ENCODE measurements around the gene TMEM80. TPM values are rescaled to one million over a fixed set of nuclear protein-coding genes. Genes with fewer than 3 reads are reported as not detected.
"Not testable (repeated sequence)": the region's sequence is repeated elsewhere in the genome, so short reads cannot be mapped to it uniquely, and the experiment has no call there.

Gene TMEM80
- total RNA-seq, 1 donor from 2014 or later = 7.8 TPM

DNA sequence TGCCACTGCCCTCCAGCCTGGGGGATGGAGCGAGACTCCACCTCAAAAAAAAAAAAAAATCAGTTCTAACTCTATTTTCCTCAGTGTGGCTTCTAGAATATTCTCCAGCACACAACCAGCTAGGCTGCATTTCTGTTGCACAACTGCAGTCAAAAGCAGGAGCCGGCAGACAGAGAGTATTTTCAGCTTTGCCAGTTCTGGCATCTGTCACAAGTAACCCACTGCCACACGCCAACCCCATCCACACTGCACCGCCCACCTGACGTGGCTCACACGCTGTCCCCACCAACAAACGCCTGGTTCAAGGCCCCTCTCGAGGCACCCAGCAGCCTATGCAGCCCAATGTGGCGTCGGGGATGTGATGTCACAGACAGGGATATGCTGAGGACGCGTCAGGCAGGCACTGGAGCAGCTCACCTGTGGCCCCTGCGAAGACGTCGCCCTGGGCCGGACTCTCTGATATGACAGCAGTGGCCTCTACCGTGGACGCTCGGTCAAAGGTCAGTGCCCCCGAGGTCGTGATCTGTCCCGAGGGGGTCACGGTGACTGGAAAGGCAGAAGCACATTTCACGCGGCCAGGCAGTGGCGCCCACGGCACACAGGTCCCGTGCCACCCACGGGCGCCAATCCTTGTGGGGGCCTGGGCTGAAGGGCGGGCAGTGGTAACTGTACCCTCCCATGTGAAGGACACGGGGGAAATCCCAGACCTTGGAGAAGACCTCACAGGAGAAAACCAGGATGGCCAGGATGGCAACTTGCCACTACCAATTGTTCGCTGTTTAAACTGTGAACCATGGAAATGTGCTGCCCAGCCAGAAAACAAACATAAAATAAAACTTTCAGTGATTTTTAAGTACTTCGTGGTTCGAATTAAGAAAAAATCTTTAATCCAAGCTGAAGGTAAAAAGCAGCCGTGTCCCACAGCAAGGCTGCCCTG, 16.1 kb upstream of the TMEM80 start:
- DNase-seq = no peak

DNA sequence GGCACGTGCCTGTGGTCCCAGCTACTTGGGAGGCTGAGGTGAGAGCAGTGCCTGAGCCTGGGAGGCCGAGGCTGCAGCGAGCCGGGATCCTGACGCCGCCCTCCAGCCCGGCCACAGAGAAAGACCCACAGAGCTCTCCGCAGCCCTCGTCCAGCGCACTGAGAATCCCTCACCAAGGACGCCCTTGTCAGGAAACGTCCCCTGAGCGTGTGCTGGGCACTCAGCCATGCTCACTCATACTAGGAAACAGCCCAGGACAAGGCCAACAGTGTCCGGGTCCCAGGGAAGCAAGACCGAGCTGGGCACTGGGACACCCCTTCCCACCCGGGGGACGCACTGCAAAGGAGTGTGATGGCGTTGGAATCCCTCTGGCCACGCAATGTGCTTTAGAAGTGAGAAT, 15.1 kb upstream of the TMEM80 start:
- no peak for DNase-seq

DNA sequence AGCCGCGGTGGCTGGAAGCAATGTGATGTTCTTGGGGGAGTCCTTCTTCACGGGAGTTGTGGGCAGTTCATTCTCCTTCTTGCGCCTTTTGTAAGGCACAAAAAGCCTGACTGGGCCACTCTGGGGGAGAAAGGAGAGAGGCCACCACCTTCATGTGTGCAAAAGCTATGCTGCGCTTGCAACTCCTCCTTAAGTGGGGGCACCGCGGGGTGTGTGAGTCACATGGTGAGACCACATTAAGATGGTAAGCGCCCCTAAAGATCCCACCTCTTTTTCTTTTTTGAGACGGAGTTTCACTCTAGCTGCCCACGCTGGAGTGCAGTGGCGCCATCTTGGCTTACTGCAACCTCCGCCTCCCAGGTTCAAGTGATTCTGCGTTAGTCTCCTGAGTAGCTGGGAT, 14.6 kb upstream of the TMEM80 start:
- no peak for DNase-seq

DNA sequence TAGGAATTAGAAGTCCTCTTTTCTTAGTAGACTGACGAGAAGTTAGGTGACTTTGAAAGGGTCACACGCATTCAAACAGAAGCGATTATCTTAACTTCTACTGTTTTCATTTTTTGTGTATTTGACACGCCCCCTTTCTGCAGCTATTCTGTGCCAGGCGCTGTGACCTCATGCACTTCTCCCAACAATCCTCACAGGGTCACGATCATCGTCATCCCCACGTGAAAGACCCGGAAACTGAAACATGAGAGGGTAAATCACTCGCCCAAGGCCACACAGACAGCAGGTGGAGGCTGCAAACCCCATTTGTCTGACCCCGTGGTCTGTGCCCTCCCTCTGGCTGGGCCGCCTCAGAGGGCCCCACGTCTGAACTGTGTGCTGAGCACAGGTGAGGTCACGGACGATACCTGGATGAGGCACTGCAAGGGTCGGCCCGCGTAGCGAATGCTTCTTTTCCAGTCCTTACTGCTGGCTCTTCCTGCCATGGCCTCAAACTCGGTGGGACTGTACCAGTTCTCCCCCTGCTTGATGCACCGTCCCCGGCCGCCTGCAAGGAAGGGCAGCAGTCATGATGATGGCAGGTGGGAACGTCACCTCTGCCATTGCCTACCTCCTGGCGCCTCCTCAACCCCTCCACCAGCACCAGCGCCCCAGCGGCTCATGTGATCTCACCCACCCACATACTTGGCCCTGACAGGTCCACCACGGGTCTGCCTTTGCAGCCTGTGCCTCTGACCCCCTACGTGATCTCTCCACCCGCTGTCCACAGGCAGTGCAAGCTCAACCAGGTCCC, 9.0 kb upstream of the TMEM80 start:
- DNase-seq = no peak

- DNase-seq = no peak
Observed at GRCh38 chr11:687751-688150, 7.9 kb upstream of the TMEM80 start.

- DNase-seq = no peak
Observed at GRCh38 chr11:688681-689080, 6.9 kb upstream of the TMEM80 start.

GRCh38 chr11:689625-690024, 6.0 kb upstream of the TMEM80 start:
- DNase-seq = no peak

DNA sequence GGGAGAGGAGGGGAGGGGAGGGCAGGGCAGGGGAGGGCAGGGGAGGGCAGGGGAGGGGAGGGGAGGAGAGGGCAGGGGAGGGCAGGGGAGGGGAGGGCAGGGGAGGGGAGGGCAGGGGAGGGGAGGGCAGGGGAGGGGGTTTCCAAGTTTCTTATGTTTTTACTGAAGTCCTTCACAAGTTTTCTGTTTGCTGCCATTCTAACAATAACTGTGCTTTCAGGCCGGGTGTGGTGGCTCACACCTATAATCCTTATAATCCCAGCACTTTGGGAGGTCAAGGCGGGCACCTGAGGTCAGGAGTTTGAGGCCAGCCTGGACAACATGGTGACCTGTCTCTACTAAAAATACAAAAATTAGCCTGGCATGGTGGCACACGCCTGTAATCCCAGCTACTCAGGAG, 5.4 kb upstream of the TMEM80 start:
- not testable (repeated sequence) for DNase-seq

DNA sequence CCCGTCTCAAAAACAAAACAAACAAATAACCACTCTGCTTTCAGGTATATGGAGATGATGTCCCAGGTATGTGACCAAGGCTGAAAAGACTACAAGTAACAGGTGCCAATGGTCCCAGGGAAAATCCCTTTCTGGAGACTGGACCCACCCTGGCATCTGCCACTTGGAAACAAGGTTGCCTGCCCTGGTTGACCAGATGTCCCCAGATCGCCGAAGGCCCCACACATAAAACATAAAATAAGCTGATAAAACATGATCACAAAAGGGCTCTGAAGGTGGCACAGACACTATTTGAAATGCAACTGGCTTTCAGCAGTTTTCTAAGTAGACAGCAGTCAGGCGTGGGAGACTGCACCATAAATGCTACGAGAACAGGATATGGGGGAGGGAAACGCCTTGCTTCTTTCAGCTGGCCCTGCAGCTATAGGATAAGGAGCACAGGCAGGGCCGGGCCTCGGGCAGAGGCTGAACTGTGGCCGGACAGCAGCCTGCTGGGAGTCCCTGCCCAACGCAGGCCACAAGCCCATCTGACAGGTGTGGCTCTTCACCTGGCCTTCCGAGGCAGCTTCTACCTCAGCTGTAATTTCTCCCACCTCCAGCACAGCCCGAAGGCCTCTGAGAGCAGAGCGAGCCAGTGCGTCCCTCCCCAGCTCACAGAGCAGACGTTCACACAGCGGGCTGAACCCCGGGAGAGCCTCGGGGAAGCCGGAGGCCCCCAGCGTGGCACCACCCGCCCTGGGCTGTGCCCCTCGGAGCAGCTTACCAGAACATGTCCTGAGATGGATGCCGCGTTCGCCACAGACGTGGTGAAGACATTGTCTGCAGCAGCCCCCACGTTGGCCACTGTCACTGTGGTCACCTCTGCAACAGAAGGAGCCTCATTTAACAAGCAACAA, 4.6 kb upstream of the TMEM80 start:
- no peak for DNase-seq

DNA sequence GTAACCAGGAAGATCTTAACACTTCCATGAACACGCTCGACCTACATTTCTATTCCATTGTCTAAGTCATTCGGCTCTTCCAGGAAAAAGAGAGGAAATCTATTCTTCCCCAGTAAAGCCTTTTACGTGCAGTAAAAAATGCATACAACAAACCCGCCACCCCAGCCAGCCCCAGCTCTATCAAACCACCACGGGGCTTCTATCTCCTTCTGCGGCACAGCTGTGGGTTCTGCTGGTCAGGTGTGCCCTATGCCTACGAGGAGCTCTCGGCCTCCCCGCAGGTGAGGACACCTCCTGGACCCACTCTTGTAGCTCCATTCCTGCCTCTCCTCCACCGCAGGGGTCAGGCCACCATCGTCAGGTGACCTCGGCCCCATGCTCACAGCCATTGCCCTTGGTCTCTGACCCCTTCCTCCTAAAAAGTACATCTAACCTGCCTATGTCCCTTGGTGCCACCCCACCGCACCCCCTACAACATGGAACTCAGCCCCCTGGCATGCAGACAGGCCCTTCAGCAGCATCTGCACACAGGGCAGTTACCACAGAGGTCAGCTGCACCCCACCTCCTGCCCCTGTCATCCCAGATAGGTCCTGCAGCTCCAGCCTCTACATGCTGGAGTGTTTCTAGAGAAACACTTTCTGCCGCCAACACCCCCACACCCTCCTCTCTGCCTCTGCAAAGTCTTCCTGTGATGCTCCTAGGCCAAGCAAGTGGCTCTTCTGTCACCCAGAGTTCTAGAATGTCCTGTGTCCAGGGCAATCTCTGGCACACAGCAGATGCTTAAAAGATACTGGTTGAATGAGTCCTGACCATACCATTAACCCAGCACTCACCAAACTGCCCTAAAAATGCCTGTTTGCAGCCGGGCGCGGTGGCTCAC, 3.7 kb upstream of the TMEM80 start:
- no peak for DNase-seq

DNA sequence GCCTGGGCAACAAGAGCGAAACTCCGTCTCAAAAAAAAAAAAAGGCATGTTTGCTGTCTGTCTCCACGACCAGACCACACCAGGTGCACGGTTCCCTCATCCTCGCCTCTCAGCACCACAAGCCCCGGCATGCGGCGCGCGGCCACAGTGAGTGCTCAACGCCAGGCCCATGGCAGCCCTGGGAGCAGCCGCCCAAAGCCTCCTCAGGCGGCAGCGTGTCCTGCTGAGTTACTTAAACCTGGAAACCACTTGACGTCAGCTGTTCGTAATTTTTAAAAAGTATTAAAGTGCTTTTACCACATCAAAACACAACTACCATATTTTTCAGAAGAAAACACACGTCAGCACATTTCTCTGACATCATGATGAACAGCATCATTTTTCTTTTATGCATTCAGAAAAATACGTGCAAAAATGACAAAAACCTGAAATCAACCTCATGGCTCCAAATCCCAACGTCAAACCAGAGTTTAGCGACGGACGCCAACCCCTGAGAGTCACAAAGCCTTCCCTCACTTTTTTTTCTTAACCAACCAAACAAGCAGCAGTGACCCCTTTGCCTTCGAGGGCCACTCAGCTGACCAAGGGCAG, 2.7 kb upstream of the TMEM80 start:
- no peak for DNase-seq

DNA sequence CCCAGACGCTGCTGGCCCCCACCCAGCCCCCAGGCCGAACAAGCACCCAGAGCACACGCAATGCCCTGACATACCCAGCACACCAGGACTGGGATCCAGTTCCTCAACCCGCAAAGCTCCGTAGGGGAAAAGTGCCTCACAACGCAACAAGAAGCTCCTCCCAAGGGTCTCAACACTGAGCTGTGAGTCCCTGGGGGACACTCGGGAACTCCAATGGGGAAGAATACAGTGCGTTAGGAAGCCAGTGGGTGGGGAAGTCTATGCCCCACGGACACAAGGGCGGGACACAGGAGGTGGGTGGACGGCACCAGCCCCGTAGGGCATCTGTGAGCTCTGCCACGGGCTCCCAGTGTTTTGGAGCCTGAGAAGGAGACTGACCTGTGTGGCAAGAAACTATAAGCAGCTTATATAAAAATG, 2.2 kb upstream of the TMEM80 start:
- DNase-seq = peak; percentile 25

DNA sequence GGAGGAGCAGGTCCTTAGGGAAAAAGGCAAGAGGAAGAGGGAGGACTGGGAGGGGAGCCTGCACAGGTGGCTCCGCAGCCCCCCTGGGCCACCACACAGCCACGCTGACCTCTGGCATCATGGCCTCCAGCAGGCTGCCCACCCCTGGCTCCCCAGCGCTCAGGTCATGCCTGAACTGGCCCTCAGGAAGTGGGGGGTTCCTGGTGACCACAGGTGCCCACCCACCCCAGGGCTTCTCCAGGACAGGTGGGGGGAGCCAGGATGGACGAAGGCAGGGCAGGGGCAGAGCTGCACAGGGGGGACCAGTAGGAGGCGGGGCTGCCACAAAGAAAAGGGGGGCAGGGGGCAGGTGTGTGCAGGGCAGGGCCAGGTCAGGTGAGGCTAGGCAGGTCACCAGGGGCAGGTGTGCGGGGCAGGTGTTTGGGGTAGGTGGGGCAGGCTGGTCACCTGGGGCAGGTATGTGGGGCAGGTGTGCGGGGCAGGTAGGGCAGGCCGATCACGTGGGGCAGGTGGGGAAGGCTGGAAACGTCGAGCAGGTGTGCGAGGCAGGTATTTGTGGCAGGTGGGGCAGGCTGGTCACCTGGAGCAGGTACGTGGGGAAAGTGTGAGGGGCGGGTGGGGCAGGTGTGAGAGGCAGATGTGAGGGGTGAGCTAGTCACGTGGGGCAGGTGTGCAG, 1.6 kb upstream of the TMEM80 start:
- DNase-seq = no peak

DNA sequence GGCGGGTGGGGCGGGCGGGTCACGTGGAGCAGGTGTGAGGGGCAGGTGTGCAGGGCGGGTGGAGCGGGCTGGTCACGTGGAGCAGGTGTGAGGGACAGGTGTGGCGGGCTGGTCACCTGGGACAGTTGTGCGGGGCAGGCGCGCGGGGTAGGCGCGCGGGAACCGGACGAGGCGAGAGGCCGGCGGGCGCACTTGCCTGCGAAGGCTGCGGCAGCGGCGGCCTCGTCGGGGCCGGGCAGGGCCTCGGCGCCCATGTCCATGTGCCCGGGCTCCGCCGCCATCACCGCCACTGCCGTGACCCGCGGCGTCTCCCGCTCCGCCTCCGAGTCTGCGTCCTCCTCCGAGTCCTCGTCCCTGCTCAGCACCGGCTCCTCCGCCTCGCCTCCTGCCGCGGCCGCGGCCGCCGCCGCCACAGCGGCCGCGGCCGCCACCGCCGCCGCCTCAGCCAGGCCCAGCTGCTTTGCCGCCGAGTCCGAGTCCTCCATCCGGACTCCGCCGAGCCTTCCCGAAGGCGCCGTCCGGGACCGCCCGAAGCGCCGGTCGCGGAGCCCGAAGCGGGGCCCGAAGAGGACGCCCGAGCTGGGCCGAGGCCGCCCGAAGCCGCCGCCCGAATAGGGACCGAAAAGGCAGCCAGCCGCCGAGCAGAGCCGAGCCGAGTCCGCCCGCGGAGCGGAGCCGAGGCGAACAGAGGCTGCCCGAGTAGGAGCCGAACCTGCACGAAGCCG, 891 bp upstream of the TMEM80 start, which contains the start of gene DEAF1:
TSS of gene DEAF1 (minus strand) at position 660 of the 725 bp plus-strand sequence. CDS start at position 485, 175 bp downstream.
- DNase-seq = peak; percentile 99

DNA sequence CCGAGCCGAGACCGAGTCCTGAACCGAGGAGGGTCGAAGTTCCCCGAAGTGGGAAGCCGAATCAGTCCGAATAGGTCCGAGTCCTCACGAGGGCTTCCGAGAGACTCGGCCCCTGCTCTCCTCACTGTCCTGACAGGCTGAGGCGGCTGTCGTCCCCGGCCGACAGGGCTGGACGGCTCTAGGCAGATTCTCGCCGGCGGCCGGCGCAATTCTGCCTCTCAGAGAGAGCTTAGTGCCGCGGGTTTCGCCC, 403 bp upstream of the TMEM80 start:
- no peak for DNase-seq

GRCh38 chr11:696955-697491, 1.4 kb downstream of the TMEM80 start:
- DNase-seq = peak; percentile 10

- DNase-seq = no peak
Observed at GRCh38 chr11:697811-698311, 2.2 kb downstream of the TMEM80 start.

DNA sequence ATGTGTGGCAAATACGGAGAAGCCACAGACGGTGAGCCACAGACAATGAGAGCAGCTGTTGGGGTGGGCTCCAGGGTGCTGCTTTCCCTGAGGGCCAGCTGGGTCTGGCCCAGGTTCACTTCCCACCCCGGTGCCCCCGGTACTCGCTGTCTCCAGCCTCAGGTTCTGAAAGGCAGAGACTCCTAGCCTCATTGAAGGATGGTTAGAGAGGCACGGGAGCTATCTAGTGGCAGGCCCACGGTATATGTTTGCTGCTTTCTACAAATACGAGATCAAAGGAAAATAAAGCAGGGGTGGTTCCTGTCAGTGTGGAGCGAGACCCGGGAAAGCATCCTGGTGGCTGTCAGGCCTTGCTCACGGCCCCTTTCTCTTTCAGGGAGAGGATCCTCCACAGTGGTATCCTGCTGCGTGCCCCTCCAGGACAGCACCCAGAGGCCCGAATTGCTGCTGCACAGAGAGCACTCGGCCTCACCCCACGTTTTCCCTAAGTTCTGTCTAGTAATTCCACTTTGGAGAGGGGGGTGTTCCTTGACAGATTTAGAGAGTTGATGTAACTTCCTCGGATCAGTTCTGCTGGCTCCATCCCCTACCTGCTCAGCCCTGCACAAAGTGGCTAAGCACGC, 3.0 kb downstream of the TMEM80 start:
- DNase-seq = no peak

DNA sequence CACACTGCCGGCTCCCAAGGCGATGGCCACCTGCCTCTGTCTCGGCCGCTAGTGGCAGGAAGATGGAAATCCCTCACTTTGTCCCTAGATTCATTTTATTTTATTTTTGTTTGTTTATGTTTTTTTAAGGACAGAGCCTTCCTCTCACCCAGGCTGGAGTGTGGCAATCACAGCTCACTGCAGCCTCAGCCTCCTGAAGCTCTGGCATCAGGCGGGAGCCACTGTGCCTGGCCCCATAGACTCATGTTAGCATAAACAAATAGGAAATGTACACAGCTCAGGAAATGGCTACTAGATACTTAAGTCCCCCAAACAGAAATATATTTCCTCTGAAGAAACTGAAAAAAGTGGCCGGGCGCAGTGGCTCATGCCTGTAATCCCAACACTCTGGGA, 3.5 kb downstream of the TMEM80 start:
- no peak for DNase-seq
